ENCODE results near the gene ZNF217.
A peak's percentile ranks its signal among the peaks of the same experiment; 100 is the strongest.

The ZNF217 gene

GRCh38 chr20:53530440-53530839 lies 63.2 kb downstream of the ZNF217 start:
- Histone ChIP-seq H3K79me1 (ENCODE audit: low read depth, low read length) (no peaks in the 10 kb centered on the region), H3K18ac (ENCODE audit: low read length) (no peak overlapping the region), H3K4me3 (ENCODE audit: low read length in 2 of 2) (no peak overlapping the region), H2BK120ac (ENCODE audit: low read depth, low read length) (no peak overlapping the region), H3K27me3 (ENCODE audit: control insufficient read depth in 3 of 3, insufficient read depth in 3 of 3, low read depth in 1 of 3, low read length in 3 of 3) (no peaks in the 10 kb centered on the region), H3K4ac (ENCODE audit: low read length) (no peak overlapping the region), H2BK5ac (ENCODE audit: low read length) (no peak overlapping the region), H3K9ac (ENCODE audit: low read depth, low read length, poor library complexity) (no peak overlapping the region), H4K8ac (ENCODE audit: low read depth, low read length) (no peak overlapping the region), H2AK5ac (ENCODE audit: low read depth, low read length) (no peak overlapping the region), H3K23ac (ENCODE audit: low read depth, low read length, poor library complexity) (no peak overlapping the region), H4K91ac (ENCODE audit: low read depth, low read length, poor library complexity) (no peak overlapping the region), H3K4me1 (ENCODE audit: control insufficient read depth in 2 of 2, insufficient read depth in 1 of 2, low read depth in 1 of 2, low read length in 2 of 2) (no peaks in the 10 kb centered on the region), H2BK12ac (ENCODE audit: low read length) (no peak overlapping the region), H2BK15ac (ENCODE audit: low read length) (no peak overlapping the region), H3K14ac (ENCODE audit: low read length) (no peak overlapping the region), H2AFZ (ENCODE audit: low read length) (no peak overlapping the region), H3K36me3 (replicated peaks in 1 of 2; ENCODE audit: control insufficient read depth in 2 of 2, insufficient read depth in 2 of 2, low read length in 2 of 2) (no peaks in the 10 kb centered on the region), H3K27ac (replicated peaks; ENCODE audit: low read length) (no peak overlapping the region), H3K4me2 (ENCODE audit: insufficient read depth, low read length, poor library complexity, severe bottlenecking) (no peak overlapping the region), H3K9me3 (replicated peaks in 1 of 2; ENCODE audit: control insufficient read depth in 2 of 2, insufficient read depth in 1 of 2, low read depth in 1 of 2, low read length in 2 of 2) (no peaks in the 10 kb centered on the region)
- DNase-seq (ENCODE audit: low spot score) = no peak
- no CpG with 5 or more reads among the region's 2 CpGs for WGBS, 2 donors (ENCODE audit: extremely low coverage in 2 of 2, insufficient read length in 2 of 2, insufficient replicate concordance in 1 of 2)

- Histone ChIP-seq H3K4me2 (ENCODE audit: insufficient read depth, low read length, poor library complexity, severe bottlenecking) (no peak overlapping the region), H4K91ac (ENCODE audit: low read depth, low read length, poor library complexity) (no peak overlapping the region), H3K27ac (replicated peaks; ENCODE audit: low read length) (no peak overlapping the region), H2AFZ (ENCODE audit: low read length) (no peak overlapping the region), H2BK5ac (ENCODE audit: low read length) (no peak overlapping the region), H2BK15ac (ENCODE audit: low read length) (no peak overlapping the region), H3K14ac (ENCODE audit: low read length) (no peak overlapping the region), H2BK120ac (ENCODE audit: low read depth, low read length) (no peak overlapping the region), H3K27me3 (ENCODE audit: control insufficient read depth in 3 of 3, insufficient read depth in 3 of 3, low read depth in 1 of 3, low read length in 3 of 3) (no peaks in the 10 kb centered on the region), H3K9ac (ENCODE audit: low read depth, low read length, poor library complexity) (no peak overlapping the region), H3K23ac (ENCODE audit: low read depth, low read length, poor library complexity) (no peak overlapping the region), H4K8ac (ENCODE audit: low read depth, low read length) (no peak overlapping the region), H3K79me1 (ENCODE audit: low read depth, low read length) (no peaks in the 10 kb centered on the region), H3K4me1 (ENCODE audit: control insufficient read depth in 2 of 2, insufficient read depth in 1 of 2, low read depth in 1 of 2, low read length in 2 of 2) (peaks cover 0 to 2% of the 10 kb centered on the region in 2 donors), H3K4me3 (ENCODE audit: low read length in 2 of 2) (no peak overlapping the region), H3K4ac (ENCODE audit: low read length) (no peak overlapping the region), H3K18ac (ENCODE audit: low read length) (no peak overlapping the region), H2BK12ac (ENCODE audit: low read length) (no peak overlapping the region), H2AK5ac (ENCODE audit: low read depth, low read length) (no peak overlapping the region), H3K36me3 (replicated peaks in 1 of 2; ENCODE audit: control insufficient read depth in 2 of 2, insufficient read depth in 2 of 2, low read length in 2 of 2) (no peaks in the 10 kb centered on the region), H3K9me3 (replicated peaks in 1 of 2; ENCODE audit: control insufficient read depth in 2 of 2, insufficient read depth in 1 of 2, low read depth in 1 of 2, low read length in 2 of 2) (no peaks in the 10 kb centered on the region)
- no peak for DNase-seq (ENCODE audit: low spot score)
- no CpG with 5 or more reads among the region's 5 CpGs for WGBS, 2 donors (ENCODE audit: extremely low coverage in 2 of 2, insufficient read length in 2 of 2, insufficient replicate concordance in 1 of 2)
These were observed 64.0 kb downstream of the ZNF217 start for GRCh38 chr20:53529658-53530057.

GRCh38 chr20:53527196-53527595 lies 66.4 kb downstream of the ZNF217 start:
- no peaks in the 10 kb centered on the region for H3K9me3 ChIP-seq (replicated peaks in 1 of 2; ENCODE audit: control insufficient read depth in 2 of 2, insufficient read depth in 1 of 2, low read depth in 1 of 2, low read length in 2 of 2)
- H3K23ac ChIP-seq (ENCODE audit: low read depth, low read length, poor library complexity) = no peak overlapping the region
- H3K4me3 ChIP-seq (ENCODE audit: low read length in 2 of 2) = no peak overlapping the region
- no peak overlapping the region for H3K4me2 ChIP-seq (ENCODE audit: insufficient read depth, low read length, poor library complexity, severe bottlenecking)
- no peak overlapping the region for H2BK15ac ChIP-seq (ENCODE audit: low read length)
- DNase-seq (ENCODE audit: low spot score) = no peak
- H4K8ac ChIP-seq (ENCODE audit: low read depth, low read length) = no peak overlapping the region
- H3K36me3 ChIP-seq (replicated peaks in 1 of 2; ENCODE audit: control insufficient read depth in 2 of 2, insufficient read depth in 2 of 2, low read length in 2 of 2) = no peaks in the 10 kb centered on the region
- no peak overlapping the region for H3K9ac ChIP-seq (ENCODE audit: low read depth, low read length, poor library complexity)
- no peak overlapping the region for H2BK12ac ChIP-seq (ENCODE audit: low read length)
- no peaks in the 10 kb centered on the region for H3K79me1 ChIP-seq (ENCODE audit: low read depth, low read length)
- H3K4ac ChIP-seq (ENCODE audit: low read length) = no peak overlapping the region
- H3K18ac ChIP-seq (ENCODE audit: low read length) = no peak overlapping the region
- no peak overlapping the region for H3K27ac ChIP-seq (replicated peaks; ENCODE audit: low read length)
- peaks cover 0 to 2% of the 10 kb centered on the region in 2 donors for H3K4me1 ChIP-seq (ENCODE audit: control insufficient read depth in 2 of 2, insufficient read depth in 1 of 2, low read depth in 1 of 2, low read length in 2 of 2)
- peak overlapping the region; percentile 40 for H2AFZ ChIP-seq (ENCODE audit: low read length)
- no peaks in the 10 kb centered on the region for H3K27me3 ChIP-seq (ENCODE audit: control insufficient read depth in 3 of 3, insufficient read depth in 3 of 3, low read depth in 1 of 3, low read length in 3 of 3)
- H3K14ac ChIP-seq (ENCODE audit: low read length) = no peak overlapping the region
- WGBS, 2 donors (ENCODE audit: extremely low coverage in 2 of 2, insufficient read length in 2 of 2, insufficient replicate concordance in 1 of 2) = no CpG with 5 or more reads among the region's 8 CpGs
- H2BK120ac ChIP-seq (ENCODE audit: low read depth, low read length) = no peak overlapping the region
- H4K91ac ChIP-seq (ENCODE audit: low read depth, low read length, poor library complexity) = no peak overlapping the region
- H2AK5ac ChIP-seq (ENCODE audit: low read depth, low read length) = no peak overlapping the region
- H2BK5ac ChIP-seq (ENCODE audit: low read length) = no peak overlapping the region

GRCh38 chr20:53524589-53525312 lies 68.9 kb downstream of the ZNF217 start:
- Histone ChIP-seq H2BK15ac (ENCODE audit: low read length) (no peak overlapping the region), H3K79me1 (ENCODE audit: low read depth, low read length) (no peaks in the 10 kb centered on the region), H3K9me3 (replicated peaks in 1 of 2; ENCODE audit: control insufficient read depth in 2 of 2, insufficient read depth in 1 of 2, low read depth in 1 of 2, low read length in 2 of 2) (no peaks in the 10 kb centered on the region), H3K4me2 (ENCODE audit: insufficient read depth, low read length, poor library complexity, severe bottlenecking) (no peak overlapping the region), H3K14ac (ENCODE audit: low read length) (no peak overlapping the region), H3K36me3 (replicated peaks in 1 of 2; ENCODE audit: control insufficient read depth in 2 of 2, insufficient read depth in 2 of 2, low read length in 2 of 2) (no peaks in the 10 kb centered on the region), H3K18ac (ENCODE audit: low read length) (no peak overlapping the region), H3K4ac (ENCODE audit: low read length) (no peak overlapping the region), H4K91ac (ENCODE audit: low read depth, low read length, poor library complexity) (no peak overlapping the region), H3K4me1 (ENCODE audit: control insufficient read depth in 2 of 2, insufficient read depth in 1 of 2, low read depth in 1 of 2, low read length in 2 of 2) (peaks cover 0 to 2% of the 10 kb centered on the region in 2 donors), H4K8ac (ENCODE audit: low read depth, low read length) (no peak overlapping the region), H3K27ac (replicated peaks; ENCODE audit: low read length) (no peak overlapping the region), H3K23ac (ENCODE audit: low read depth, low read length, poor library complexity) (no peak overlapping the region), H2AK5ac (ENCODE audit: low read depth, low read length) (no peak overlapping the region), H2AFZ (ENCODE audit: low read length) (peak overlapping the region; percentile 29), H2BK120ac (ENCODE audit: low read depth, low read length) (no peak overlapping the region), H2BK12ac (ENCODE audit: low read length) (no peak overlapping the region), H3K9ac (ENCODE audit: low read depth, low read length, poor library complexity) (no peak overlapping the region), H2BK5ac (ENCODE audit: low read length) (no peak overlapping the region), H3K4me3 (ENCODE audit: low read length in 2 of 2) (no peak overlapping the region), H3K27me3 (ENCODE audit: control insufficient read depth in 3 of 3, insufficient read depth in 3 of 3, low read depth in 1 of 3, low read length in 3 of 3) (no peaks in the 10 kb centered on the region)
- DNase-seq (ENCODE audit: low spot score) = no peak
- no CpG with 5 or more reads among the region's 13 CpGs for WGBS, 2 donors (ENCODE audit: extremely low coverage in 2 of 2, insufficient read length in 2 of 2, insufficient replicate concordance in 1 of 2)
